GM21447 (cell line): Measurements from ENCODE around the gene GCLC.
"Not testable (repeated sequence)": the region's sequence is repeated elsewhere in the genome, so short reads cannot be mapped to it uniquely, and the experiment has no call there.

Experiments used
- ATAC-seq: cut with Tn5 transposase; IDR thresholded peaks from one replicate; pipeline ENCODE4 v1.9.1; 2021; ENCODE audit not compliant: unreplicated experiment

Gene GCLC

GRCh38 chr6:53544470-53545308 lies at the start of gene GCLC:
Gene GCLC (minus strand): TSS chr6:53545101. CDS start chr6:53544645, 456 bp downstream.
- peak; percentile 55 for ATAC-seq

GRCh38 chr6:53594596-53594995 lies 49.7 kb upstream of the GCLC start:
- no peak for ATAC-seq

DNA sequence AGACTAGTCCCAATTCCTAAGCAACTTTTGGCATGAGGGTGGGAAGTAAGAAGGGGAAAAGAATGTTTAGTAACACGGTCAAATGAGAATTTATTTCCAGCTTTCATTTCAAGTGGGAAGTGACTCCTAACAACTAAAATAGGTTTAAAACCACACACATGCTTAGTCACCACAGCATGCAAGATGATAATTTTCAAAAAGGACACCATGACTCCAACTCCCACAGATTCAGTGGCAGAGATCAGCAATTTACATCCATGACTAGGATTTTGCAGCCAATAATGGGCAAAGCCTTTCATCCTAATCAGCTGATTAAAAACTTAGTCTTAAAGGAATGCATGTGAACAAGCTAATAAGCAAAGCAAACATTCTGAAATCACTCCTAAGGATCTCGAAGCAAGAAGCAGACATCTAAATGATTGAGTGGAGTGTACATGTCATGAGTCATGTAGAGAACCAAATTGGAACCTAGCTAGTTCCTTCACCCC lies 48.1 kb upstream of the GCLC start:
- ATAC-seq: no peak

DNA sequence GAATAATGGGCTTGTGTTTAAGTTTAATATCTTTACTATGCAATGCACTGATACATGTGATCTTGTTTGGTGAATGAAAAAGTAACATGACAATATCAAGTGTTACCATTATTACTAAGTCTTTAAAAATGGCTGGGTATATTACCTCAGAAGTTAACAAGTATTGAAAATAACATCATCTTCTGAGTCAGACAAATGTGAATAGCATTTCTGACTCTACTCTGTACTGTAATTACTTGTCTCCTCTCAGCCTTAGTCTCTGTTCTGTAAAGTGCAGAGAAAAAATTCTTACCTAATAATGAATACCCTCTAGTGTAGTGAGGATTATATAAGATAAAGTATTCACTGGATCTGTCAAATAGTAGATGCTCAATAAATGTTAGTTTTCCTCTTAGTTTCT lies 47.0 kb upstream of the GCLC start:
- no peak for ATAC-seq

- ATAC-seq: no peak
These were observed 44.1 kb upstream of the GCLC start for GRCh38 chr6:53588816-53589509.

- ATAC-seq: no peak
These were observed 42.4 kb upstream of the GCLC start for GRCh38 chr6:53587291-53587690.

GRCh38 chr6:53585208-53585900 lies 40.5 kb upstream of the GCLC start:
- ATAC-seq: no peak

DNA sequence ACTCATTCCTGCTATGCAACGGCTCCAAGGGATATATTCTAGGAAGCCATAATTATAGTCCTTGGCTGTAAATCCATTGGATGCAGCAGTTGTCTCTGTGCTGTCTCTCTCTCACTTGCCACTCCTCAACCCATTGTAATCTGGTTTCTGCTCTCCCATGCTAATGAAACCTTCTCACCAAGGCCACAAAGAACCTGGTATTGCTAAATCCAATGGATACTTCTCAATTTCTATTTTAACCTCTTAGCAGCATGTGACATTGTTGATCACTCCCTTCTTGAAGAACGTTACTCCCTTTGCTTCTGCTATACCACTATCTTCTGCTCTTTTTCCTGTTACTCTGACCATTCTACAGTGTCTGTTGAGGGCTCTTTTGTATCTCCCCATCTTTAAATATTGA lies 39.8 kb upstream of the GCLC start:
- no peak for ATAC-seq

- ATAC-seq: no peak
These were observed 38.5 kb upstream of the GCLC start for GRCh38 chr6:53583451-53583850.

DNA sequence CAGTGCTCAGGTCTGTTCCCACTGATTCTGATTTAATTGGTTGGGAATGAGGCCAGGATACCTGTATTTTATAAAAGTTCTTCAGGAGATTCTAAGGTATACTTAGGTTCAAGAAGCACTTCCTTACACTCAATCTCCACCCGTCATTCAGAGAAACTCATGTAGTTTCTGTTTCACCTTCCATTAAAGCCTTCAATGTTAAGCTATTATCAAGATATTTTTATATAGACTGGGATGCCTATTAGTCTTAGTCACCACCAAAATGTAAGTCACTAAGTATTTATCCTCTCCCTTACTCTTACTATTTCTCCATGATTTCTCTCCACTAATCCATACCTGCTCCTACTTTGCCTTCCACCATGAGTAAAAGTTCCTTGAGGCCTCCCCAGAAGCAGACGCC lies 38.1 kb upstream of the GCLC start:
- peak; percentile 62 for ATAC-seq

- ATAC-seq: no peak
These were observed 37.0 kb upstream of the GCLC start for GRCh38 chr6:53581856-53582255.

DNA sequence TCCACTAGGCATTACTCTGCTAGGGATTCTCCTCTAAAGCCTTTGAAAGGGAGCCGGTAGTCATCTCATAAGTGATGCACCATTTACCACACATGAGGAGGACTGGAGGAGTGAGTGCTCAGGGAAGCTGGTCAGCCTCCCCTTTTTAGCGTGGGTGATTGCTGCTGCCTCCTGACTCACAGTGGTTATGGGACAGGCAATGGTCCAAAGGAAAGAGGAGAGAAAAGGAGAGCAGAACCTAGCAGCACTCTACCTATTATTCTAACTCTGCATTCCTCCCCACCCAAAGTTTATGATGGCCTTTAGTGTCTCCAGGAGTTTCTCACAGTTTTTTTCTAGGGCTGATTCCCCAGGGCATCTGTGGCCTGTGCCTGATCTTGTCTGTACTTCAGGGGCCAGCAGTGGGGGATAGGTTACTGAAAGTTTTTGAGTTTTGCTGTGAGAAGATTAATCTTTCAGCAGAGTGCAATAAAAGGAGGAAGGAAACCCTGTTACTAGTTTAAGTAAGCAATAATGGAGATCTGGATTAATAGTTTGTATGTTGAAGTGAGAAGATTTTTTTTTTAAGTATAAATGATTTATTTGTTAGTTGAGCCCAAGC lies 36.4 kb upstream of the GCLC start:
- ATAC-seq: no peak

- no peak for ATAC-seq
These were observed 34.4 kb upstream of the GCLC start for GRCh38 chr6:53579338-53579737.

DNA sequence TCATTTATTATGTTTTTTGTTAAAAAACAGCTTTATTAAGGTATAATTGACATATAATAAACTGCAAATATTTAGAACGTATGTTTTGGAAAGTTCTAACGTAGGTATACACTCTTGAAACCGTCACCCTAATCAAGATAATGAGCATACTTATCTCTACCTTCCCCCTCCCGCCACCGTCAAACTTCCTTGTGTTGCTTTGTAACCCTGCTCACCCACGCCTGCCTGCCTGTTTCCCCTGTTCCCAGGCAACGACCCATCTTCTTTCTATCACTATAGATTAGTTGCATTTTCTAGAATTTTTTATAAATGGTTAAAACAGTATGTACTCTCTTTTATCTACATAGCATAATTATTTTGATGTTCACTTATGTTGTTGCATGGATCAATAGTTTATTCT lies 33.5 kb upstream of the GCLC start:
- ATAC-seq: no peak

GRCh38 chr6:53573299-53573698 lies 28.4 kb upstream of the GCLC start:
- no peak for ATAC-seq

- not testable (repeated sequence) for ATAC-seq
These were observed 27.5 kb upstream of the GCLC start for GRCh38 chr6:53572379-53572778.

- no peak for ATAC-seq
These were observed 24.1 kb upstream of the GCLC start for GRCh38 chr6:53568776-53569616.

DNA sequence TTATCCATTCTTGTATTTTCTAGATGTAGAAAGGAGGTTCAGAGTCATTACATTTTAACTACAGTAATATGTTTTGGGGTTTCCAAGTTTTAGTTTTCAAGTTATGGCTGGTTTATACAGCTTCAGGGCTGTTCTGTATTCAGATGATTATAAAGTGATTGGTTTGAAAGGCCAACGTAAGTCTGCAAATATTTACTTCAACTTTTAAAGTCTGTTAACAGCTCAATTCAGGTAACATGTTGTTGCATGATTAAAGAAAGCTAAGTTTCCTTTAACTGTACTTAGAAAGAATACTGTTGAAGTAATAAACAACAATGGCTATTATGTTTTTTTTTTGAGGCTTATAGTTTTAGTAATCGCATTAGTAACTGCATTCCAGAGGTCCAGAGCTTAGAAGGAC lies 22.8 kb upstream of the GCLC start:
- no peak for ATAC-seq

DNA sequence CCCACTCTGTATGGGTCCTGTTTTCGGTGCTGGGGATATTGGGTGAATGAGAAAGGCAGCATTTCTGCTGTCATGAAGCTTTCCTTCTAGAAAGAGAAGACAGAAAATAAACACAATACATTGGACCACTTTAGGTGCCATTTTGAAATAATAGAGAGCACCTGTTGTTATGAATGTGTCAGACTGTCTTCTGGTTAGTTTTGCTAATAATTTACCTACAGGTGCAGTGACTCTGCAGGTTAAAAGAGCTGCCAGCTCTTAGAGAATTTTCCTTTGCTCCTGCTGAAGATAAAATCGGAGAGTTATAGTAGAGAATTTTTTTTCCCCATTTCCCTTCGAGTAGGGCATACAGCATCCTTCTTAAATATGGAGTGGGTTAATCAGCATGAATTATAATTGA lies 21.9 kb upstream of the GCLC start:
- no peak for ATAC-seq

DNA sequence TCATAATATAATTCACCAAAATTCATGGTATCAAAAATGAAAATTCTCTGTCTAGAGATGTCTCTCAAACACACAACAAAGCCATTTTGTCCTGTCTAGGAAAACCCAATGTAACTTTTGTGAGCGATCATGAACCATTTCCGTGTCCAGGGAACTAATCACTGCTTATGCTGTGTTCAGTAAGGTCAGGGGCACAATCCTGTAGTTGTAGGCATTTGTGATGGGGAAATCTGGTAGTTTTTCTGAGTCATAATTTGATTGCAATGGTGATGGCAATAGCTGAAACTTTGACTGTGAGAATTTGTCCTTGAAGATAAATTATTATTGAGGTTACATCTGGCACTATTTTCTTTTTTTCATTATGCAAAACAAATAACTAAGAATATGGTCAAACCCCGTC lies 21.0 kb upstream of the GCLC start:
- no peak for ATAC-seq
